Measurements from ENCODE around the gene TMEM204. TPM values are rescaled to one million over a fixed set of nuclear protein-coding genes. Genes with fewer than 3 reads are reported as not detected.

The TMEM204 gene
- total RNA-seq, 1 donor from 2014 or later: 1.0 TPM

- H3K27me3 Mint-ChIP-seq: peaks cover 3% of the 10 kb centered on the region
- peaks cover 8% of the 10 kb centered on the region for H3K4me1 Mint-ChIP-seq (ENCODE audit: unreplicated experiment)
- TF ChIP-seq, protein P1, sequence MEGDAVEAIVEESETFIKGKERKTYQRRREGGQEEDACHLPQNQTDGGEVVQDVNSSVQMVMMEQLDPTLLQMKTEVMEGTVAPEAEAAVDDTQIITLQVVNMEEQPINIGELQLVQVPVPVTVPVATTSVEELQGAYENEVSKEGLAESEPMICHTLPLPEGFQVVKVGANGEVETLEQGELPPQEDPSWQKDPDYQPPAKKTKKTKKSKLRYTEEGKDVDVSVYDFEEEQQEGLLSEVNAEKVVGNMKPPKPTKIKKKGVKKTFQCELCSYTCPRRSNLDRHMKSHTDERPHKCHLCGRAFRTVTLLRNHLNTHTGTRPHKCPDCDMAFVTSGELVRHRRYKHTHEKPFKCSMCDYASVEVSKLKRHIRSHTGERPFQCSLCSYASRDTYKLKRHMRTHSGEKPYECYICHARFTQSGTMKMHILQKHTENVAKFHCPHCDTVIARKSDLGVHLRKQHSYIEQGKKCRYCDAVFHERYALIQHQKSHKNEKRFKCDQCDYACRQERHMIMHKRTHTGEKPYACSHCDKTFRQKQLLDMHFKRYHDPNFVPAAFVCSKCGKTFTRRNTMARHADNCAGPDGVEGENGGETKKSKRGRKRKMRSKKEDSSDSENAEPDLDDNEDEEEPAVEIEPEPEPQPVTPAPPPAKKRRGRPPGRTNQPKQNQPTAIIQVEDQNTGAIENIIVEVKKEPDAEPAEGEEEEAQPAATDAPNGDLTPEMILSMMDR (conservative IDR thresholded peaks at IDR 0.05): peak; percentile 25
- no peaks in the 10 kb centered on the region for H3K36me3 Mint-ChIP-seq
- peak within 1 kb of the TSS; percentile 96 for H3K27ac Mint-ChIP-seq
- no peaks in the 10 kb centered on the region for H3K9me3 Mint-ChIP-seq
- peak; percentile 89 for DNase-seq (ENCODE audit: extremely low spot score, unreplicated experiment)
- H3K4me3 Mint-ChIP-seq: peak within 1 kb of the TSS; percentile 97
Measured at GRCh38 chr16:1492923-1493745, 40.3 kb upstream of the TMEM204 start, which contains the start of gene TELO2. TELO2 (plus strand) TSS chr16:1493360; CDS start chr16:1494282, 922 bp downstream.

GRCh38 chr16:1493746-1494094, 39.7 kb upstream of the TMEM204 start:
- Mint-ChIP-seq H3K36me3 (no peaks in the 10 kb centered on the region), H3K27me3 (no peaks in the 10 kb centered on the region), H3K4me3 (peak overlapping the region; percentile 97), H3K4me1 (ENCODE audit: unreplicated experiment) (peaks cover 8% of the 10 kb centered on the region), H3K27ac (peak overlapping the region; percentile 55), H3K9me3 (no peaks in the 10 kb centered on the region)
- DNase-seq (ENCODE audit: extremely low spot score, unreplicated experiment): peak; percentile 70
- TF ChIP-seq, protein P1 (conservative IDR thresholded peaks at IDR 0.05): no peak

DNA sequence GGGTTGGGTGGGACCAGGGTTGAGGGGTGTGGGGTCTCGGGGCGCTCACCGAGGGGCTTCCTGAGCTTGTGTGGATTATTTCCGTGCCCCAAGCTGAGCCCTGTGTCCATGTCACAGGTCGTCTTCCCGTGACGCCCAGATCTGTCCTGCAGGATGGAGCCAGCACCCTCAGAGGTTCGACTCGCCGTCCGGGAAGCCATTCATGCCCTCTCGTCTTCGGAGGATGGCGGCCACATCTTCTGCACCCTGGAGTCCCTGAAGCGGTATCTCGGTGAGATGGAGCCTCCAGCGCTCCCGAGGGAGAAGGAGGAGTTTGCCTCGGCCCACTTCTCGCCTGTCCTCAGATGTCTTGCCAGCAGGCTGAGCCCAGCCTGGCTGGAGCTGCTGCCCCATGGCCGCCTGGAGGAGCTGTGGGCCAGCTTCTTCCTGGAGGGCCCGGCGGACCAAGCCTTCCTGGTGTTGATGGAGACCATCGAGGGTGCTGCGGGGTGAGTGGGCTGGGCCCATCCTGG, 39.3 kb upstream of the TMEM204 start:
- Mint-ChIP-seq H3K27me3 (no peaks in the 10 kb centered on the region), H3K4me3 (peak overlapping the region; percentile 97), H3K27ac (peak overlapping the region; percentile 55), H3K4me1 (ENCODE audit: unreplicated experiment) (peaks cover 8% of the 10 kb centered on the region), H3K36me3 (no peaks in the 10 kb centered on the region), H3K9me3 (no peaks in the 10 kb centered on the region)
- TF ChIP-seq, protein P1 (conservative IDR thresholded peaks at IDR 0.05): peak; percentile 38
- DNase-seq (ENCODE audit: extremely low spot score, unreplicated experiment): peak; percentile 69

- TF ChIP-seq, protein P1 (conservative IDR thresholded peaks at IDR 0.05): no peak
- Mint-ChIP-seq H3K4me3 (peak overlapping the region; percentile 97), H3K9me3 (no peaks in the 10 kb centered on the region), H3K36me3 (no peaks in the 10 kb centered on the region), H3K27ac (no peak overlapping the region), H3K27me3 (no peaks in the 10 kb centered on the region), H3K4me1 (ENCODE audit: unreplicated experiment) (peaks cover 8% of the 10 kb centered on the region)
- DNase-seq (ENCODE audit: extremely low spot score, unreplicated experiment): peak; percentile 63
Measured at GRCh38 chr16:1494711-1495110, 38.8 kb upstream of the TMEM204 start.

- TF ChIP-seq, protein P1 (conservative IDR thresholded peaks at IDR 0.05): no peak
- no peaks in the 10 kb centered on the region for H3K27me3 Mint-ChIP-seq
- no peak overlapping the region for H3K4me3 Mint-ChIP-seq
- no peaks in the 10 kb centered on the region for H3K36me3 Mint-ChIP-seq
- no peaks in the 10 kb centered on the region for H3K9me3 Mint-ChIP-seq
- no peak overlapping the region for H3K27ac Mint-ChIP-seq
- no peak for DNase-seq (ENCODE audit: extremely low spot score, unreplicated experiment)
- H3K4me1 Mint-ChIP-seq (ENCODE audit: unreplicated experiment): peaks cover 8% of the 10 kb centered on the region
Measured at GRCh38 chr16:1495211-1495888, 38.1 kb upstream of the TMEM204 start.

Measured in type B pancreatic cell (in vitro differentiated cells).